ENCODE results near the gene SALL3.
"Not testable (repeated sequence)": the region's sequence is repeated elsewhere in the genome, so short reads cannot be mapped to it uniquely, and the experiment has no call there.

SALL3 gene

GRCh38 chr18:78979730-78980278 lies at the start of gene SALL3:
SALL3 (plus strand) TSS chr18:78979818; CDS start chr18:78980275, 457 bp downstream.
- peaks cover 62% of the 10 kb centered on the region for H3K27me3 ChIP-seq (ENCODE audit: control insufficient read depth, insufficient read depth, low read length)
- H3K27ac ChIP-seq (ENCODE audit: low read length): no peak within 1 kb of the TSS
- H3K36me3 ChIP-seq (ENCODE audit: control insufficient read depth, low read depth, low read length): no peaks in the 10 kb centered on the region
- H3K9ac ChIP-seq (ENCODE audit: low read length): peak within 1 kb of the TSS; percentile 77
- H3K9me3 ChIP-seq (ENCODE audit: control insufficient read depth, low read depth, low read length): no peaks in the 10 kb centered on the region
- H3K4me1 ChIP-seq (ENCODE audit: control insufficient read depth, low read depth, low read length): peaks cover 49% of the 10 kb centered on the region
- peak within 1 kb of the TSS; percentile 81 for H3K4me3 ChIP-seq (ENCODE audit: low read length)

- H3K27me3 ChIP-seq (ENCODE audit: control insufficient read depth, insufficient read depth, low read length): no peaks in the 10 kb centered on the region
- no peak overlapping the region for H3K4me3 ChIP-seq (ENCODE audit: low read length)
- H3K36me3 ChIP-seq (ENCODE audit: control insufficient read depth, low read depth, low read length): no peaks in the 10 kb centered on the region
- H3K4me1 ChIP-seq (ENCODE audit: control insufficient read depth, low read depth, low read length): peaks cover 6% of the 10 kb centered on the region
- H3K9ac ChIP-seq (ENCODE audit: low read length): no peak overlapping the region
- no peaks in the 10 kb centered on the region for H3K9me3 ChIP-seq (ENCODE audit: control insufficient read depth, low read depth, low read length)
- no peak overlapping the region for H3K27ac ChIP-seq (ENCODE audit: low read length)
Measured at GRCh38 chr18:78932281-78932680, 47.3 kb upstream of the SALL3 start.

- Histone ChIP-seq H3K9ac (ENCODE audit: low read length) (no peak overlapping the region), H3K4me3 (ENCODE audit: low read length) (no peak overlapping the region), H3K27ac (ENCODE audit: low read length) (no peak overlapping the region), H3K27me3 (ENCODE audit: control insufficient read depth, insufficient read depth, low read length) (no peaks in the 10 kb centered on the region), H3K4me1 (ENCODE audit: control insufficient read depth, low read depth, low read length) (peaks cover 6% of the 10 kb centered on the region), H3K9me3 (ENCODE audit: control insufficient read depth, low read depth, low read length) (no peaks in the 10 kb centered on the region), H3K36me3 (ENCODE audit: control insufficient read depth, low read depth, low read length) (no peaks in the 10 kb centered on the region)
Measured at GRCh38 chr18:78934003-78934402, 45.6 kb upstream of the SALL3 start.

- H3K4me1 ChIP-seq (ENCODE audit: control insufficient read depth, low read depth, low read length): peaks cover 6% of the 10 kb centered on the region
- no peak overlapping the region for H3K9ac ChIP-seq (ENCODE audit: low read length)
- no peak overlapping the region for H3K4me3 ChIP-seq (ENCODE audit: low read length)
- H3K9me3 ChIP-seq (ENCODE audit: control insufficient read depth, low read depth, low read length): no peaks in the 10 kb centered on the region
- no peaks in the 10 kb centered on the region for H3K36me3 ChIP-seq (ENCODE audit: control insufficient read depth, low read depth, low read length)
- no peaks in the 10 kb centered on the region for H3K27me3 ChIP-seq (ENCODE audit: control insufficient read depth, insufficient read depth, low read length)
- H3K27ac ChIP-seq (ENCODE audit: low read length): no peak overlapping the region
Measured at GRCh38 chr18:78934551-78935225, 44.9 kb upstream of the SALL3 start.

- H3K9me3 ChIP-seq (ENCODE audit: control insufficient read depth, low read depth, low read length): no peaks in the 10 kb centered on the region
- H3K27ac ChIP-seq (ENCODE audit: low read length): no peak overlapping the region
- peaks cover 6% of the 10 kb centered on the region for H3K4me1 ChIP-seq (ENCODE audit: control insufficient read depth, low read depth, low read length)
- no peak overlapping the region for H3K9ac ChIP-seq (ENCODE audit: low read length)
- no peaks in the 10 kb centered on the region for H3K36me3 ChIP-seq (ENCODE audit: control insufficient read depth, low read depth, low read length)
- H3K4me3 ChIP-seq (ENCODE audit: low read length): no peak overlapping the region
- H3K27me3 ChIP-seq (ENCODE audit: control insufficient read depth, insufficient read depth, low read length): no peaks in the 10 kb centered on the region
Measured at GRCh38 chr18:78935406-78935805, 44.2 kb upstream of the SALL3 start.

GRCh38 chr18:78936251-78937005 lies 43.2 kb upstream of the SALL3 start:
- H3K4me1 ChIP-seq (ENCODE audit: control insufficient read depth, low read depth, low read length): peaks cover 6% of the 10 kb centered on the region
- no peaks in the 10 kb centered on the region for H3K36me3 ChIP-seq (ENCODE audit: control insufficient read depth, low read depth, low read length)
- H3K9me3 ChIP-seq (ENCODE audit: control insufficient read depth, low read depth, low read length): no peaks in the 10 kb centered on the region
- no peak overlapping the region for H3K27ac ChIP-seq (ENCODE audit: low read length)
- no peak overlapping the region for H3K9ac ChIP-seq (ENCODE audit: low read length)
- H3K27me3 ChIP-seq (ENCODE audit: control insufficient read depth, insufficient read depth, low read length): no peaks in the 10 kb centered on the region
- H3K4me3 ChIP-seq (ENCODE audit: low read length): no peak overlapping the region

- no peak overlapping the region for H3K27ac ChIP-seq (ENCODE audit: low read length)
- peaks cover 6% of the 10 kb centered on the region for H3K4me1 ChIP-seq (ENCODE audit: control insufficient read depth, low read depth, low read length)
- H3K36me3 ChIP-seq (ENCODE audit: control insufficient read depth, low read depth, low read length): no peaks in the 10 kb centered on the region
- H3K9me3 ChIP-seq (ENCODE audit: control insufficient read depth, low read depth, low read length): no peaks in the 10 kb centered on the region
- no peak overlapping the region for H3K9ac ChIP-seq (ENCODE audit: low read length)
- H3K27me3 ChIP-seq (ENCODE audit: control insufficient read depth, insufficient read depth, low read length): no peaks in the 10 kb centered on the region
- H3K4me3 ChIP-seq (ENCODE audit: low read length): no peak overlapping the region
Measured at GRCh38 chr18:78937166-78937565, 42.5 kb upstream of the SALL3 start.

GRCh38 chr18:78939105-78939504 lies 40.5 kb upstream of the SALL3 start:
- Histone ChIP-seq H3K27ac (ENCODE audit: low read length) (no peak overlapping the region), H3K9me3 (ENCODE audit: control insufficient read depth, low read depth, low read length) (no peaks in the 10 kb centered on the region), H3K4me3 (ENCODE audit: low read length) (no peak overlapping the region), H3K4me1 (ENCODE audit: control insufficient read depth, low read depth, low read length) (peaks cover 6% of the 10 kb centered on the region), H3K36me3 (ENCODE audit: control insufficient read depth, low read depth, low read length) (no peaks in the 10 kb centered on the region), H3K27me3 (ENCODE audit: control insufficient read depth, insufficient read depth, low read length) (no peaks in the 10 kb centered on the region), H3K9ac (ENCODE audit: low read length) (no peak overlapping the region)

- Histone ChIP-seq H3K36me3 (ENCODE audit: control insufficient read depth, low read depth, low read length) (no peaks in the 10 kb centered on the region), H3K4me3 (ENCODE audit: low read length) (no peak overlapping the region), H3K9ac (ENCODE audit: low read length) (no peak overlapping the region), H3K27me3 (ENCODE audit: control insufficient read depth, insufficient read depth, low read length) (no peaks in the 10 kb centered on the region), H3K4me1 (ENCODE audit: control insufficient read depth, low read depth, low read length) (peaks cover 3% of the 10 kb centered on the region), H3K9me3 (ENCODE audit: control insufficient read depth, low read depth, low read length) (no peaks in the 10 kb centered on the region), H3K27ac (ENCODE audit: low read length) (no peak overlapping the region)
Measured at GRCh38 chr18:78939734-78940494, 39.7 kb upstream of the SALL3 start.

GRCh38 chr18:78942236-78942635 lies 37.4 kb upstream of the SALL3 start:
- H3K9ac ChIP-seq (ENCODE audit: low read length); H3K4me3 ChIP-seq (ENCODE audit: low read length); H3K4me1 ChIP-seq (ENCODE audit: control insufficient read depth, low read depth, low read length); H3K36me3 ChIP-seq (ENCODE audit: control insufficient read depth, low read depth, low read length); H3K27ac ChIP-seq (ENCODE audit: low read length); H3K27me3 ChIP-seq (ENCODE audit: control insufficient read depth, insufficient read depth, low read length); H3K9me3 ChIP-seq (ENCODE audit: control insufficient read depth, low read depth, low read length): not testable (repeated sequence)

GRCh38 chr18:78945628-78946027 lies 34.0 kb upstream of the SALL3 start:
- no peak overlapping the region for H3K27ac ChIP-seq (ENCODE audit: low read length)
- no peaks in the 10 kb centered on the region for H3K36me3 ChIP-seq (ENCODE audit: control insufficient read depth, low read depth, low read length)
- no peak overlapping the region for H3K9ac ChIP-seq (ENCODE audit: low read length)
- H3K27me3 ChIP-seq (ENCODE audit: control insufficient read depth, insufficient read depth, low read length): no peaks in the 10 kb centered on the region
- H3K4me1 ChIP-seq (ENCODE audit: control insufficient read depth, low read depth, low read length): peaks cover 14% of the 10 kb centered on the region
- H3K9me3 ChIP-seq (ENCODE audit: control insufficient read depth, low read depth, low read length): no peaks in the 10 kb centered on the region
- no peak overlapping the region for H3K4me3 ChIP-seq (ENCODE audit: low read length)

Data from iPS-18a (cell line).